ENCODE results near the gene MSH5.
"Not testable (repeated sequence)": the region's sequence is repeated elsewhere in the genome, so short reads cannot be mapped to it uniquely, and the experiment has no call there.

MSH5 gene

DNA sequence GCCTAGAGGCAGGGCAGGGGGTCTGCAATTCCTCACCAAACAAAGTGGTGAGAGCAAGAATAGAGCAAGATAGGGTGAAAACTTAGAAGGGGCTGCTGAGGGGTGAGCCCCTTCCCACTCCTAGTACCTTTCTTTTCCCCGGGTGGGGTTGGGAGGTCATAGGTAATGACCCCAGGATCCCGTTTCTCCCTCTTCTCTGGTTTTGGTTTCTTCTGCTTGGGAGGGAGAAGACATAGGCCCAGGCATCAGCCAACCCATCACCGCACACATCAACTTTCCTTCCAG lies 52.2 kb downstream of the MSH5 start:
- Histone ChIP-seq H4K20me1 (peaks cover 0 to 24% (median 0%) of the 10 kb centered on the region in 11 experiments; a peak in 3 of 22 replicates), H3K36me3 (peaks cover 15 to 70% (median 59%) of the 10 kb centered on the region in 11 experiments; a peak in 21 of 22 replicates), H3K4me2 (peak overlapping the region in 8 of 11 experiments; percentile 81 to 99 (median 93); a peak in 9 of 22 replicates), H3K4me3 (no peak overlapping the region), H3K27ac (peak overlapping the region in 2 of 11 experiments; percentile 8; a peak in 1 of 22 replicates), H3K4me1 (peaks cover 45 to 67% (median 59%) of the 10 kb centered on the region in 10 experiments), H3K9me3 (replicated peaks in 1 of 11) (no peaks in the 10 kb centered on the region), H3K9ac (peak overlapping the region in 6 of 11 experiments; percentile 35 to 99 (median 80); a peak in 7 of 22 replicates), H3K27me3 (no peaks in the 10 kb centered on the region)
- no peak for TF ChIP-seq Cebpa-rat (IDR thresholded peaks at IDR 0.05)

DNA sequence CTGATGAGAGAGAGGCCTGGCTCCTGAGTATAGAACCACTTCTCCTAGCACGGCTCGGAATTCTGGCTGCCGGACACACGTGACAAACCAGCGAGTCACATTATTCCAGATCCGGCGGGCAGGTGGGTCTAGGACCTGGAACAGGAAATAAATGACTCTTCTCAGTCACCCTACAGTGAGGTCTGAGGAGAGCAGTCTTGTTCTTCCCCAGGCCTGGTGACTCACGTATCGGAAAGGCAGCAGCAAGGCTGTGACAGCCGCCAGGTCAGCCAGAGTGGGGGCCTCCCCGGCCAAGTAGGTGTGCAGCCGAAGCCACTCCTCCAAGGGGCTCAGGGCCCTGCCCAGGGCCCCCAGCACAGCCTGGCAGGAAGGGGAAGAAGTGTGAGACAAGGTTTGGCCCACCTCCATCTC lies 53.0 kb downstream of the MSH5 start:
- Histone ChIP-seq H3K27ac (peak overlapping the region in 6 of 11 experiments; percentile 22 to 54 (median 39); a peak in 7 of 22 replicates), H3K4me2 (peak overlapping the region; percentile 27 to 99 (median 92); a peak in 20 of 22 replicates)

DNA sequence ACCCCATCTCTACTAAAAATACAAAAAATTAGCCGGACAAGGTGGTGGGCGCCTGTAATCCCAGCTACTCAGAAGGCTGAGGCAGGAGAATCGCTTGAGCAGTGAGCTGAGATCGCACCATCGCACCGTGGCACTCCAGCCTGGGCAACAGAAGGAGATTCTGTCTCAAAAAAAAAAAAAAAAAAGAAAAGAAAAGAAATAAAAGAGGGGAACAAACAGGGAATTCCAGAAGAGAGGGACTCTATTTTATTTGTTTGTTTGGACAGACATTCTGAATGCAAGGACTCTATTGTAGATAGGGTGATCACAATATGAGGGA lies 54.1 kb downstream of the MSH5 start:
- H3K4me1 ChIP-seq, result peaks cover 64 to 85% (median 74%) of the 10 kb centered on the region in 10 experiments
- H3K4me3 ChIP-seq, result peak overlapping the region; percentile 68 to 97 (median 82); a peak in 19 of 20 replicates
- not testable (repeated sequence) for H3K9me3 ChIP-seq (replicated peaks in 1 of 11); H3K27me3 ChIP-seq
- peak overlapping the region in 9 of 11 experiments; percentile 99 to 100 (median 99); a peak in 15 of 22 replicates for H3K27ac ChIP-seq
- peak overlapping the region; percentile 81 to 99 (median 94) for H3K4me2 ChIP-seq
- peaks cover 0 to 24% (median 0%) of the 10 kb centered on the region in 11 experiments; a peak in 3 of 22 replicates for H4K20me1 ChIP-seq
- H3K9ac ChIP-seq, result peak overlapping the region; percentile 93 to 100 (median 98); a peak in 21 of 22 replicates
- peaks cover 15 to 65% (median 47%) of the 10 kb centered on the region in 11 experiments; a peak in 21 of 22 replicates for H3K36me3 ChIP-seq

More for the DNA sequence above, 53.0 kb downstream of the MSH5 start:
- Histone ChIP-seq H3K4me3 (peak overlapping the region in 5 of 10 experiments; percentile 76 to 97 (median 87); a peak in 4 of 20 replicates), H4K20me1 (peaks cover 0 to 24% (median 0%) of the 10 kb centered on the region in 11 experiments; a peak in 3 of 22 replicates), H3K9ac (peak overlapping the region in 10 of 11 experiments; percentile 32 to 99 (median 77); a peak in 17 of 22 replicates), H3K4me1 (peaks cover 53 to 75% (median 66%) of the 10 kb centered on the region in 10 experiments), H3K9me3 (replicated peaks in 1 of 11) (no peaks in the 10 kb centered on the region), H3K27me3 (no peaks in the 10 kb centered on the region), H3K36me3 (peaks cover 15 to 68% (median 56%) of the 10 kb centered on the region in 11 experiments; a peak in 21 of 22 replicates)
- no peak for TF ChIP-seq Cebpa-rat (IDR thresholded peaks at IDR 0.05)

- H3K4me2 ChIP-seq, result peak overlapping the region; percentile 81 to 99 (median 94)
- no peaks in the 10 kb centered on the region for H3K27me3 ChIP-seq
- peak overlapping the region; percentile 68 to 97 (median 82) for H3K4me3 ChIP-seq
- peaks cover 64 to 83% (median 75%) of the 10 kb centered on the region in 10 experiments for H3K4me1 ChIP-seq
- H4K20me1 ChIP-seq, result peaks cover 0 to 22% (median 0%) of the 10 kb centered on the region in 11 experiments; a peak in 3 of 22 replicates
- peak overlapping the region; percentile 99 to 100 (median 99) for H3K27ac ChIP-seq
- H3K9ac ChIP-seq, result peak overlapping the region; percentile 93 to 100 (median 98)
- H3K36me3 ChIP-seq, result peaks cover 15 to 65% (median 47%) of the 10 kb centered on the region in 11 experiments; a peak in 21 of 22 replicates
- TF ChIP-seq Cebpa-rat (IDR thresholded peaks at IDR 0.05), result no peak
- H3K9me3 ChIP-seq (replicated peaks in 1 of 11), result no peaks in the 10 kb centered on the region
Observed at GRCh38 chr6:31794294-31794865, 54.6 kb downstream of the MSH5 start.

DNA sequence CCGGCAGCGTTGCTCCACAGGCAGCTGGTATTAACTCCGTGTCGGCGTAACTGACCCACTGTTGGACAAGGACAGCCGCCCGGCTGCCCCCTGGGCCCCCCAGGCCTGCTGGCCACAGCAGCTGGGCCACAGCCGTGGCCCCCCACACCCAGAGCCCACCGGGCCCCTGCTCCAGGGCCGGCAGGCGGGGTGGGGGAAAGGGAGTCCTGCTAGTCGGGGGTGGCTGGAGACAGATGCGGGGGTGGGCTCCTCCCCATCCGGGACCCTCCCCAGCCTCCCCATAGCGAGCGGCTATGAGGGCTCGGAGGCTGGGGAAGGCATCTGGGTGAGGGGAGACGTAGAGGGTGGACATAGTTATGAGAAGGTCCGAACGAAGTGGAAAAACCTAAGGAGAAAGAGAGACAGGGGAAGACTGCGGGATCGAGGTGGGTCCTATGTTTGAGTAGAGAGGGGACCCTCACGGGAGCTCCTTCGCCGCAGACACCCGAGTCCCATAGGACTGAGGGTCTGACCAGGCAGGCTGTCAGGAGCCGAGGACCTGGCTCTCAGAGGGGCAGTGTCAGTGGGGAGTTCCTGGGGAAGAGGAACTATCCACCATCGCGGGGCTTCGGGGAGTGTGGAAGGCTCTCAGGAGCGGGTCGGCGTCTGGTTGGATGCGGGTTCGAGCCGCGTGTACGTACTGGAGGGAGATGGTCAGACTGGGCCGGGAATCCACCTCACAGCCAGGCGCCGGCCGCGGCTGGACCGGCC lies 55.2 kb downstream of the MSH5 start:
- H3K36me3 ChIP-seq, result peaks cover 15 to 65% (median 46%) of the 10 kb centered on the region in 11 experiments; a peak in 21 of 22 replicates

GRCh38 chr6:31795616-31796298 lies 56.0 kb downstream of the MSH5 start, which contains the start of gene VARS1:
Gene VARS1, minus strand, starts transcription at chr6:31795752. Its CDS starts 535 bp downstream, at chr6:31795217.
- Histone ChIP-seq H3K4me1 (peaks cover 51 to 78% (median 72%) of the 10 kb centered on the region in 10 experiments), H4K20me1 (peaks cover 0 to 18% (median 0%) of the 10 kb centered on the region in 11 experiments; a peak in 3 of 22 replicates), H3K9me3 (replicated peaks in 1 of 11) (no peaks in the 10 kb centered on the region), H3K27me3 (no peaks in the 10 kb centered on the region), H3K9ac (peak within 1 kb of the TSS; percentile 93 to 100 (median 98)), H3K36me3 (peaks cover 15 to 65% (median 44%) of the 10 kb centered on the region in 11 experiments; a peak in 21 of 22 replicates), H3K4me3 (peak within 1 kb of the TSS; percentile 68 to 97 (median 82)), H3K4me2 (peak within 1 kb of the TSS; percentile 81 to 99 (median 94)), H3K27ac (peak within 1 kb of the TSS; percentile 99 to 100 (median 99))
- no peak for TF ChIP-seq Cebpa-rat (IDR thresholded peaks at IDR 0.05)

More for the DNA sequence above, 55.2 kb downstream of the MSH5 start:
- no peak for TF ChIP-seq Cebpa-rat (IDR thresholded peaks at IDR 0.05)
- H4K20me1 ChIP-seq, result peaks cover 0 to 18% (median 0%) of the 10 kb centered on the region in 11 experiments; a peak in 3 of 22 replicates
- peak overlapping the region; percentile 93 to 100 (median 98) for H3K9ac ChIP-seq
- H3K27me3 ChIP-seq, result no peaks in the 10 kb centered on the region
- peak overlapping the region; percentile 99 to 100 (median 99) for H3K27ac ChIP-seq
- H3K9me3 ChIP-seq (replicated peaks in 1 of 11), result no peaks in the 10 kb centered on the region
- peaks cover 58 to 83% (median 75%) of the 10 kb centered on the region in 10 experiments for H3K4me1 ChIP-seq
- peak overlapping the region; percentile 68 to 97 (median 82) for H3K4me3 ChIP-seq
- peak overlapping the region; percentile 81 to 99 (median 94) for H3K4me2 ChIP-seq

DNA sequence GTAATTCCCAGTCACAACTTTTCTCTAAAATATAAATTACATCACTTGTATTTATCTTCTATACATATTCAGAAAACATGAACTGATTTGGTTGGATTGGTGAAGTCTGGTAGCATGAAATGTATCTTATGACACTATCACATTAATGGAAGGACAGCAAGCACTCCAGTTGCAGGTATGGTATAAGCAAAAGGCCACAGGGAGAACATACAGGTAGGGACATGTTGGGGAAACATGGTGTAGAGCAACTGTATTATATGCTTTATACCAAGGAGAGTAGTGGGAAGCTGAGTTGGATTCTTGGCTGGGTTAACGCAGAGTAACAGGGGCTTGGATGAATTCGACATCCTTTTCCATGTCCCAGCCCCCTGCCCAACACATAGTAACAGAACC lies 57.2 kb downstream of the MSH5 start:
- no peaks in the 10 kb centered on the region for H3K9me3 ChIP-seq (replicated peaks in 1 of 11)
- peaks cover 0 to 12% (median 0%) of the 10 kb centered on the region in 11 experiments; a peak in 2 of 22 replicates for H4K20me1 ChIP-seq
- H3K27ac ChIP-seq, result peak overlapping the region in 8 of 11 experiments; percentile 99 to 100 (median 99); a peak in 15 of 22 replicates
- no peak for TF ChIP-seq Cebpa-rat (IDR thresholded peaks at IDR 0.05)
- H3K4me2 ChIP-seq, result peak overlapping the region in 10 of 11 experiments; percentile 66 to 99 (median 92); a peak in 18 of 22 replicates
- no peak overlapping the region for H3K4me3 ChIP-seq
- no peaks in the 10 kb centered on the region for H3K27me3 ChIP-seq
- H3K36me3 ChIP-seq, result peaks cover 18 to 65% (median 44%) of the 10 kb centered on the region in 11 experiments
- H3K9ac ChIP-seq, result peak overlapping the region in 8 of 11 experiments; percentile 47 to 99 (median 62); a peak in 11 of 22 replicates
- peaks cover 41 to 67% (median 61%) of the 10 kb centered on the region in 10 experiments for H3K4me1 ChIP-seq

DNA sequence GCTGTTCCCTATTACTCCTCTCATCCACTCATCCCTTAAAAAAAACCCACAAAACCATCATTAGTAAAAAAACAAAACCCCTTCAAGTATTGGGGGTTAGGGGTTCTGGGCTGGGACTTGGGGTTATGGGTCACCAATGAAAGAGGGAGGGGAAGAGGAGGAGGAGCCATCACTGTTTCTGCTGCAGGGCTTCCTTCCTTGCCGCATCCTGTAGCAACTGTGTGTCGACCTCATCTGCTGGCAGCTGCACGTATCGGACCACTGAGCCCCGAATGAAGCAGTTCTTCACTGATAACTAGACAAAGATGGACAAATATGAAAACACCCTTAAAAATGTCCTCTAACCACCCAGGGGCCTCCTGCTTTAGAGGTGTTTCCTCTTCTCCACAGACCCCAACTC lies 57.8 kb downstream of the MSH5 start:
- Histone ChIP-seq H3K36me3 (peaks cover 18 to 65% (median 44%) of the 10 kb centered on the region in 11 experiments), H3K9me3 (replicated peaks in 1 of 11) (no peaks in the 10 kb centered on the region), H4K20me1 (peaks cover 0 to 8% (median 0%) of the 10 kb centered on the region in 11 experiments; a peak in 2 of 22 replicates), H3K27ac (peak overlapping the region in 8 of 11 experiments; percentile 99 to 100 (median 99); a peak in 16 of 22 replicates), H3K4me3 (peak overlapping the region in 4 of 10 experiments; percentile 6 to 39 (median 24); a peak in 5 of 20 replicates), H3K9ac (peak overlapping the region in 9 of 11 experiments; percentile 1 to 99 (median 60); a peak in 18 of 22 replicates), H3K4me2 (peak overlapping the region; percentile 49 to 96 (median 90)), H3K4me1 (peaks cover 37 to 61% (median 55%) of the 10 kb centered on the region in 10 experiments), H3K27me3 (no peaks in the 10 kb centered on the region)
- no peak for TF ChIP-seq Cebpa-rat (IDR thresholded peaks at IDR 0.05)
